ENCODE measurements around the gene HECW1.
"Not testable (repeated sequence)": the region's sequence is repeated elsewhere in the genome, so short reads cannot be mapped to it uniquely, and the experiment has no call there.

The HECW1 gene

DNA sequence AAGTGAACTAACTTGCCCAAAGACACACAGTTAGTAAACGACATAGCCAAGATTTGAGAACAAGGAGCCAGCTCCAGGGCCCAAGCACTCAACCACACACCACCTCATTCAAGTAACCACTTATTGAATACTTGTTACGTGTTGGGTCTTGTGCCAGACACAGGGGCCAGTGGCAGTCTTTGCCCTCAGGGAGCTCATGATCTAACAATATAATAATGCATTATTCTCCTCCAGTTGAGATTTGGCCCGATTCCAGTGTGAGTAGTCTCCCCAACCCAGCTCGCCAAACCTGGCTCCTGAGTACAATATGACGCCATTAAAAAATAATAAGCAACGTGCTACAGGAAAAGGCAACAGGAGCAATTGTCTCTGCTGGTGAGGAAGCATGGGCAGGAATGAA, 456.1 kb downstream of the HECW1 start:
- ChIA-PET POLR2A (no interaction called here), CTCF (interaction anchor here (2.3 to 7.7 kb wide), 3 partner anchors 13 to 270 kb away, joined by 10 to 109 read pairs (median 13); partner anchors contain the start of gene STK17A)
- no peak for DNase-seq (ENCODE audit: low read depth, low spot score)

GRCh38 chr7:43569424-43569823, 457.0 kb downstream of the HECW1 start:
- ChIA-PET CTCF (interaction anchor here (0.6 to 7.7 kb wide), 4 partner anchors 12 to 270 kb away, joined by 3 to 109 read pairs (median 12); partner anchors contain the start of gene STK17A), POLR2A (no interaction called here)
- H3K4me3 ChIP-seq (ENCODE audit: low read depth, low read length) = no peak overlapping the region
- no peak for TF ChIP-seq CTCF (IDR thresholded peaks at IDR 0.05; ENCODE audit: insufficient read depth, low read length, missing control alignments)
- DNase-seq (ENCODE audit: low read depth, low spot score) = no peak

More for the DNA sequence above, 456.1 kb downstream of the HECW1 start:
- TF ChIP-seq CTCF (IDR thresholded peaks at IDR 0.05; ENCODE audit: insufficient read depth, low read length, missing control alignments) = no peak
- H3K4me3 ChIP-seq (ENCODE audit: low read depth, low read length) = no peak overlapping the region

DNA sequence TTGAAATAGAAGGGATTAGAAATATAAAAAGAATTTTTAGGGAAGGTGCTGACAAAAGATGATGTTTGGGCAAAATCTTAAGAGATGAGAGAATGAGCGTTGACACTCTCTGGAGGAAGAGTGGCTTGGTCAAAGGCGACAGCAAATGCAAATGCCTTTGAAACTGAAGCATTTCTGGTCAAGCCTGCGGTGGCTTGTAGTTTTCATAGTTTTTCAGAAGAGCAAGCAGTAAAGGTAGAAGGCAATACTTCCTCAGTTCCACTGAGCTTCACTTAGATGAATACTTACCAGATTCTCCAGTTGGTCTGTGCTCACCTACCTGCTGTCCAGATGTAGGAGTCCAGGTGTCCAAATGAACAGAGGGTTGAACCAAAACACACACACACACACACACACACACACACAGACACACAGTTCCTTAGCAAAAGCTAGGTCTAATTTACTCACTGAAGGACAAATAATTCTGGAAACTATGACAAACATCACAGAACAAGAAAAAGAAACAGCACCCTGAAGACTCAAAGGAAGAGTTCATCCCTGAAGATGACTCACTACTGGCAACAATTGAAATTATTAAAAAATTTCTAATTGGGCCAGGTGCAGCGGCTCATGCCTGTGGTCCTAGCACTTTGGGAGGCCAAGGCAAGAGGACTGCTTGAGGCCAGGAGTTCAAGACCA, 458.4 kb downstream of the HECW1 start:
- no peak overlapping the region for H3K4me3 ChIP-seq (ENCODE audit: low read depth, low read length)
- TF ChIP-seq CTCF (IDR thresholded peaks at IDR 0.05; ENCODE audit: insufficient read depth, low read length, missing control alignments) = no peak
- DNase-seq (ENCODE audit: low read depth, low spot score) = no peak
- POLR2A ChIA-PET = interaction anchor here (0.7 kb wide), 1 partner anchor 34 kb away, joined by 3 read pairs; no protein-coding TSS in a partner anchor
- CTCF ChIA-PET = interaction anchor here (1.1 to 7.7 kb wide), 5 partner anchors 11 to 309 kb away, joined by 3 to 109 read pairs (median 5); partner anchors contain the start of gene STK17A

- ChIA-PET CTCF (interaction anchor here (1.1 to 7.7 kb wide), 6 partner anchors 8 to 266 kb away, joined by 3 to 109 read pairs (median 9); partner anchors contain the start of gene STK17A), POLR2A (interaction anchor here (0.7 to 1.6 kb wide), 4 partner anchors 10 to 157 kb away, joined by 3 to 13 read pairs (median 5); partner anchors contain the start of genes COA1 and STK17A)
- H3K4me3 ChIP-seq (ENCODE audit: low read depth, low read length) = no peak overlapping the region
- DNase-seq (ENCODE audit: low read depth, low spot score) = peak; percentile 100
- TF ChIP-seq CTCF (IDR thresholded peaks at IDR 0.05; ENCODE audit: insufficient read depth, low read length, missing control alignments) = no peak
Measured at GRCh38 chr7:43572516-43573049, 460.1 kb downstream of the HECW1 start.

GRCh38 chr7:43573832-43574231, 461.4 kb downstream of the HECW1 start:
- not testable (repeated sequence) for H3K4me3 ChIP-seq (ENCODE audit: low read depth, low read length); DNase-seq (ENCODE audit: low read depth, low spot score)
- POLR2A ChIA-PET = interaction anchor here (1.6 kb wide), 1 partner anchor 9 kb away, joined by 13 read pairs; the partner anchor contains the start of gene STK17A
- CTCF ChIA-PET = interaction anchor here (1.3 to 7.7 kb wide), 5 partner anchors 8 to 265 kb away, joined by 4 to 109 read pairs (median 9); partner anchors contain the start of gene STK17A

DNA sequence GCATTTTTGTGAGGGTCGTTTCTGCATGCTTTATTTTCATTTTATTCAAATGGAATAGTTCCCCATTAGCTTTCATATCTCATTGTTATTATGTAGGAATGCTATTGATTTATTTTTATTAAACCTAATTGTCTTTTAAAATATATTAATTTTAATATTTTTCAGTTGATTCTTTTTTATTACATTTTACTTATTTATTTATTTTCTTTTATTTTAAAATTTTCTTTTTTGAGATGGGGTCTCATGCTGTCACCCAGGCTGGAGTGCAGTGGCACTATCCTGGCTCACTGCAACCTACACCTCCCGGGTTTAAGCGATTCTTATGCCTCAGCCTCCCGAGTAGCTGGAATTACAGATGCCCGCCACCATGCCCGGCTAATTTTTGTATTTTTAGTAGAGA, 463.1 kb downstream of the HECW1 start:
- POLR2A ChIA-PET = interaction anchor here (1.3 kb wide), 1 partner anchor 7 kb away, joined by 4 read pairs; the partner anchor contains the start of gene STK17A
- no peak for TF ChIP-seq CTCF (IDR thresholded peaks at IDR 0.05; ENCODE audit: insufficient read depth, low read length, missing control alignments)
- DNase-seq (ENCODE audit: low read depth, low spot score) = no peak
- CTCF ChIA-PET = interaction anchor here (0.9 to 7.7 kb wide), 8 partner anchors 6 to 263 kb away, joined by 3 to 109 read pairs (median 4); partner anchors contain the start of gene STK17A
- no peak overlapping the region for H3K4me3 ChIP-seq (ENCODE audit: low read depth, low read length)
